ENCODE measurements around the gene MRTO4.
"Not testable (repeated sequence)": the region's sequence is repeated elsewhere in the genome, so short reads cannot be mapped to it uniquely, and the experiment has no call there.

Gene MRTO4

DNA sequence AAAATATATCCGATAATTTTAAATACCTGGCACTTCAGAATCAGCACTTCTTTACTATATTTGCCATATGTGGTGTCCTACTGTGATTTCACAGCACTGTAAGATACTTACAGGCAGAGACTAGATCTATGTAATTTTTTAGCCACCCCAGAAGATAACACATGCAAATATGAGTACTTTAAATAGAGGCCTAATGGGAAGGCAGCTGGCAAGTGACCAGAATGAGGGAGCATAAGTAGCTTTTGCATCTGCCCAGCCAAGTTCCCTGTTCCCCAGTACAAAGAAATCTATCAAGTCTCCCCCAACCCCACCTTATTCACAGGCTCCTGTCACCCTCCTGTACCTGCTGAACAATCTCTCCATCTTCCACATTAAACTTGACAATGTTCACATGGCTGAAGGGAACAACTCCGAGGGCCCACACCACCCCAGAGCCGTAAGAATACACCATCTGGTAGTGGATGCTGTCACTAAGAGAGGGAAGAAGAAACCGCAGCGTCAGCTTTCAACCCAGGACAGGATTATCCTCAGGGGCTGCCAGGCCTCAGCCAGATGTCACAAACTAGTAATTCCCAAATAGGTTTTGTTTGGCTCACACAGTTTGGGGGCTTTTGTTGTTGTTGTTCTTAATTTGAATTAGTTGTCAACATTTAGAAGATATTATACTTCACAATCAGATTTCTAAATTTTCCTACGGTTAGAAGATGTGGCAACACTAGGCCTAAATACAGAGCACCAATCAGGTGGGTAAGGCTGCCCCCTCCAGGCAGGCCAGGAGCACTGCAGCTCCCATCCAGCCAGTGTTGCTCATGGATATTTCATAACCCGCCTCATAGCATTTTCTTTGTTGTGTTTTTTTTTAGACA, 10.7 kb upstream of the MRTO4 start:
- DNase-seq, result peak; percentile 69 to 83
- TF ChIP-seq GATA1 (IDR thresholded peaks at IDR 0.05; ENCODE audit: low read depth, low read length) (no peak), POLR2A (IDR thresholded peaks at IDR 0.05; ENCODE audit: low read length) (no peak)

- DNase-seq, result peak; percentile 58 to 65
- no peak for TF ChIP-seq GATA1 (IDR thresholded peaks at IDR 0.05; ENCODE audit: low read depth, low read length)
- TF ChIP-seq POLR2A (IDR thresholded peaks at IDR 0.05; ENCODE audit: low read length), result no peak
Observed at GRCh38 chr1:19250629-19251304, 838 bp upstream of the MRTO4 start.

GRCh38 chr1:19254416-19254815, 2.8 kb downstream of the MRTO4 start:
- DNase-seq, result no peak
- TF ChIP-seq GATA1 (IDR thresholded peaks at IDR 0.05; ENCODE audit: low read depth, low read length) (no peak), POLR2A (IDR thresholded peaks at IDR 0.05; ENCODE audit: low read length) (no peak)

DNA sequence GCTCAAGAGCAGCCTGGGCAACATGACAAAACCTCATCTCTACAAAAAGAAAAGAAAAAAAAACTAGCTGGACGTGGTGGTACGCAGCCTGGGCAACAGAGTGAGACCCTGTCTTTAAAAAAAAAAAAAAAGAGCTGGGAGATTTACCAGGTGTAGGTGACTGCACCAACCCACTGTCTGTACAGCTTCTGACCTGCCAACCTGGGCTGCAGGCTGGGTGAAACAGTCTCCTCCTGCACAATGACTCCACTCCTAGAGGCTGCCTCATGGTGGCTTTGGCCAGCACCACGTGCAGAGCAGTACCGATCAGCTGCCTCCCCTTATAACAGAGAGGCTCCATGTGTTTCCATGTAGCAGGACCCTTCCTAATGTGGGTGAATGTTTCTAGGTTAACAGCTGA, 3.7 kb downstream of the MRTO4 start:
- TF ChIP-seq GATA1 (IDR thresholded peaks at IDR 0.05; ENCODE audit: low read depth, low read length) (no peak), POLR2A (IDR thresholded peaks at IDR 0.05; ENCODE audit: low read length) (no peak)
- no peak for DNase-seq

GRCh38 chr1:19256301-19256700, 4.7 kb downstream of the MRTO4 start:
- not testable (repeated sequence) for DNase-seq

GRCh38 chr1:19257178-19257914, 5.7 kb downstream of the MRTO4 start:
- DNase-seq, result peak in 1 of 2 experiments; percentile 28
- TF ChIP-seq POLR2A (IDR thresholded peaks at IDR 0.05; ENCODE audit: low read length) (no peak), GATA1 (IDR thresholded peaks at IDR 0.05; ENCODE audit: low read depth, low read length) (no peak)

- TF ChIP-seq POLR2A (IDR thresholded peaks at IDR 0.05; ENCODE audit: low read length), result no peak
- TF ChIP-seq GATA1 (IDR thresholded peaks at IDR 0.05; ENCODE audit: low read depth, low read length), result no peak
- no peak for DNase-seq
Observed at GRCh38 chr1:19258353-19258752, 6.7 kb downstream of the MRTO4 start.

DNA sequence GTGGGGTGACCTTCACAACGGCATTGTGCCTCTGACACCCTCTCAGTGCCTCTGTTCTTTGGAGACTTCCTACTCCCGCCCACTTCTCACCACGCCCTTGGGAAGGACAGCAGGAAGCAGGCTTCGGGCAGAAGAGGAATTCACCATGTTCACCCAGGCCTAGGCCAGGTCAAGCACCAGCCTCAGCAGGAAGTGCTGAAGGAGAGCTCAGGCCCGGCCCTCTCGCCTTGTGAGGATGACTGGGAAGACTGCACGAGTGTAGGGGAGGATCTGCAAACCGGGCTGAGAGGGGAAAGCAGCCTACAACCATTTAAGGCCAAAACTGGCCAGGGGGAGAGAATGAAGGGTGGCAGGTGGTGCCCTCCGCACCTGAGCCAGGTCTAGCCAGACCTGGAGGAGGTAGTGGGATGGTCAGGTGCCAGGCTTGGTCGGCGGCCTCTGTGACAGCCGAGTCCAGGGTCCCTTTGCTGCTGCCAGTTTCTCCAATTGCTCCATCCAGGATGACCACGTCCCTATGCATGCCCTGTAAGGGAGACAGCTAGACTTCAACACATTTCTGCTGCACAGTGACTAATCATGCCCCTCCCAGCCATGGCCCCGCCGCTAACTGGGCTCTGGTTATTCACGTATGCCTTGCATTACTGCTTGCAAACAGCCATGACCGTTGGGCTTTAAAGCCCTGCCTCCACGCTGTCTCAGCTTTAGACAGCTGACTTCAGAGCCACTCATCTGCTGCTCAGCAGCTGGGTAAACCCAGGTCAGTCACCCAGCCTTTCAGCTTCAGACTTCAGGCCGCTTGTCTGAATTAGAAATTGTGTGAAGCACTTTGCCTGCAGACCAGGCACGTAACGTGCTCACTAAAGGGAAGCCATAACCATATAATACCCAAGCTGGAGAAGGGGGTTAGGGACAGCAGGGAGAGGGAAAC, 8.9 kb downstream of the MRTO4 start:
- peak; percentile 11 to 12 for DNase-seq

GRCh38 chr1:19262047-19262446, 10.4 kb downstream of the MRTO4 start:
- DNase-seq, result no peak
- TF ChIP-seq POLR2A (IDR thresholded peaks at IDR 0.05; ENCODE audit: low read length), result no peak

More for the DNA sequence above, 8.9 kb downstream of the MRTO4 start:
- TF ChIP-seq GATA1 (IDR thresholded peaks at IDR 0.05; ENCODE audit: low read depth, low read length) (no peak), POLR2A (IDR thresholded peaks at IDR 0.05; ENCODE audit: low read length) (no peak)

DNA sequence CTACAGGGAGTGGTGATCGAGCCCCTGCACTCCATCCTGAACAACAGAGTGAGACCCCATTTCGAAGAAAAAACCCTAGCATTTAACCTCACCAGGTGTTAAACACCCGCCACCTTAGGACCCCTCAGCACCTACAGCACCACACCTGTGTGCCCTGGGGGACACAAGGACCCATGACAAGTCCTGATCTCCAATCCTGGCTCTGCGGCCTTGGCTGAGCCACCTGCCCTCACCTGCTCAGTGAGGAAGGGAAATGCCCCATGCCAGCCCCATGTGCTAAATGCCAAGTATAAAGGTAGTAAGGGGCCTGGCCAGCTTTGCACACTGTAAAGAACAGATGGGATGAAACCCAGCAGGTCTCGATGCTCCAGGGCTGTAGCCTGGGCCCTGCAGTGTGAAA, 11.1 kb downstream of the MRTO4 start:
- no peak for DNase-seq
- TF ChIP-seq GATA1 (IDR thresholded peaks at IDR 0.05; ENCODE audit: low read depth, low read length) (no peak), POLR2A (IDR thresholded peaks at IDR 0.05; ENCODE audit: low read length) (no peak)

DNA sequence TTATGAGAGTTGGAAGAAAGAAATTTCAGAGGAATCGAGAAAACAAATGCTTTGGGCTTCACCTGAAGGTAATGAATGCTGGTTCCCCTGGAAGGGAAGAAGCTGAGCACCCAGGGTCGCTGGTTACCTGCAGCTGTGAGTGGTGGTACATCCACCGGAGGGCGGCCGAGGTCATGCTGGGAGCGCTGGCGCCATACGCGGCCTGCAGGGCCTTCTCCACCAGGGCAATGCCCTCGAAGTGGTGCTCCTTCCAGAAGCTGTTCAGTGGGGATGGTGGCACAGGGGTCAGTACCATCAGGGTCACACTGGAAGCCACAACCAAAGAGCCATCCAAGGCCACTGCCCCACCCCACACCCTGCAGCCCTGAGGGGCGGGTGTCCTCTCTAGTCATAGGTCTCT, 16.8 kb downstream of the MRTO4 start:
- no peak for TF ChIP-seq GATA1 (IDR thresholded peaks at IDR 0.05; ENCODE audit: low read depth, low read length)
- no peak for TF ChIP-seq POLR2A (IDR thresholded peaks at IDR 0.05; ENCODE audit: low read length)
- DNase-seq, result no peak

DNA sequence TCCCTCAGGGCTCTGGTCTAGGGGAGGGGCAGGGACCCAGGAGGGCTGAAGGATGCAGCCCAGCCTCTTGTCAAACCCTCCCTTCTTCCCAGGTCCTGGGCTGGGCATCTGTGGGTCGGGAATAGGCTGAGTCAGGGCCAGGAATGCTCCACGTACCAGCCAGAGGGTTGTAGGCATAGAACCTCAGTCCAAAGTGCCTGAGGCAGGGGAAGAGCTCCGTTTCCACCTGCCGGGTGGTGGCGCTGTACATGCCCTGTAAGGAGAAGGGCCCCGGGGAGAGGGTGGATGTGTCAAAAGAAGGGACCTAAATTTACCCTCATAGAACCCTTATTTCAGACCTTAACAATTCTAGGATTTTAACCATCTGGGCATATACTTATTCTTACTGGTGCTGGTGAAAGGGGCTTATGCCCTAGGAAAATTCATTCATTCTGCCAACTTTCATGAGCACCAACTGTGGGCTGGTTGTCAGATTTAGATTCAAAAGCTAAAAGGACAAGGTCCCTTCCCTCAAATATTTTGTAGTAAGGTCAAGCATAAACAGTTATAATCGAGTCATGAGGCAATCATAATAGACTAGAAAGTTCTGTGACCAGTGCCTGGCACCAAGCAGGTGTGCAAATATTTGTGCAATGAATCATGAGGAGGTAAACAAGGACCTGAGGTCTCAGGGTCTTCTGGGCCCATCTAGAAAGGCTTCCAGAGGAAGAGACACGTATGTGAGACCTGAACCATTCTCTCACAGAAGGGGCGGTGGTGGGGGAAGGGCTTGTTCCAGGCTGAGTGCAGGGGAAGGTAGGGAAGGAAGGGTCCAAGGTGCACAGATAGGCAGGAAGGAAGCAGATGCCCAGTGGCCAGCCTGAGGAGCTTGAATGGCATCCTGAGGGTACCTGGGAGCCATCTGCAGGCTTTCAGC, 18.1 kb downstream of the MRTO4 start:
- peak; percentile 20 to 29 for DNase-seq

- not testable (repeated sequence) for DNase-seq
Observed at GRCh38 chr1:19270343-19270730, 18.7 kb downstream of the MRTO4 start.
